ENCODE measurements around the gene JPH2. TPM values are rescaled to one million over a fixed set of nuclear protein-coding genes. Genes with fewer than 3 reads are reported as not detected.

JPH2 gene
- total RNA-seq, 6 experiments from 2014 or later, result 0.09 to 0.31 (median 0.10) TPM; not detected in 1

DNA sequence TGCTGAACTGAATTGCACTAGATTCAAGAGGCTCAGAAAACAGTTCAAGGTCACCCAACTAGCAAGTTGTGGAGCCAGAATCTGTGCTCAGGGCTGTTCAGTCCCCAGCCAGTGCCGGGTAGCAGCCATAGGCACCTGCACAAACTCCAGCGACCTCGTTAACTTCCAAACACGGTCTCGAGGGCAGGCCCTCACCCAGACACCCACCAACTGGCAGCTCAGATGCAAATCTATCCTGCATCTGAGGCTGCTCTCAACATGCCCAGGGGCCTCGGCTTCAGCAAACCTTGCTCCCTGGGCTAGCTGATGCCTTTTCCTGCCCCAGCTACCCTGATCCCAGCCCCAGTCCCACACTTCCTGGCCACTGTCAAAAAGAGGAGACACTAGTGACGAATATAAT is 3.7 kb downstream of the JPH2 start:
- intact Hi-C loops (cut with DNase I), result no loop called here
- Histone ChIP-seq H3K36me3 (no peaks in the 10 kb centered on the region), H3K4me1 (no peaks in the 10 kb centered on the region), H3K27me3 (no peaks in the 10 kb centered on the region), H3K27ac (no peak overlapping the region), H3K4me3 (no peak overlapping the region), H3K9me3 (no peaks in the 10 kb centered on the region)
- no CpG with 5 or more reads among the region's 7 CpGs for WGBS (ENCODE audit: insufficient coverage, low coverage, low lambda C conversion rate, missing lambda C conversion rate)
- TF ChIP-seq, protein P1, sequence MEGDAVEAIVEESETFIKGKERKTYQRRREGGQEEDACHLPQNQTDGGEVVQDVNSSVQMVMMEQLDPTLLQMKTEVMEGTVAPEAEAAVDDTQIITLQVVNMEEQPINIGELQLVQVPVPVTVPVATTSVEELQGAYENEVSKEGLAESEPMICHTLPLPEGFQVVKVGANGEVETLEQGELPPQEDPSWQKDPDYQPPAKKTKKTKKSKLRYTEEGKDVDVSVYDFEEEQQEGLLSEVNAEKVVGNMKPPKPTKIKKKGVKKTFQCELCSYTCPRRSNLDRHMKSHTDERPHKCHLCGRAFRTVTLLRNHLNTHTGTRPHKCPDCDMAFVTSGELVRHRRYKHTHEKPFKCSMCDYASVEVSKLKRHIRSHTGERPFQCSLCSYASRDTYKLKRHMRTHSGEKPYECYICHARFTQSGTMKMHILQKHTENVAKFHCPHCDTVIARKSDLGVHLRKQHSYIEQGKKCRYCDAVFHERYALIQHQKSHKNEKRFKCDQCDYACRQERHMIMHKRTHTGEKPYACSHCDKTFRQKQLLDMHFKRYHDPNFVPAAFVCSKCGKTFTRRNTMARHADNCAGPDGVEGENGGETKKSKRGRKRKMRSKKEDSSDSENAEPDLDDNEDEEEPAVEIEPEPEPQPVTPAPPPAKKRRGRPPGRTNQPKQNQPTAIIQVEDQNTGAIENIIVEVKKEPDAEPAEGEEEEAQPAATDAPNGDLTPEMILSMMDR (IDR thresholded peaks at IDR 0.05), result no peak
- TF ChIP-seq POLR2A (IDR thresholded peaks at IDR 0.05), result no peak
- DNase-seq (no peak), ATAC-seq (no peak)

DNA sequence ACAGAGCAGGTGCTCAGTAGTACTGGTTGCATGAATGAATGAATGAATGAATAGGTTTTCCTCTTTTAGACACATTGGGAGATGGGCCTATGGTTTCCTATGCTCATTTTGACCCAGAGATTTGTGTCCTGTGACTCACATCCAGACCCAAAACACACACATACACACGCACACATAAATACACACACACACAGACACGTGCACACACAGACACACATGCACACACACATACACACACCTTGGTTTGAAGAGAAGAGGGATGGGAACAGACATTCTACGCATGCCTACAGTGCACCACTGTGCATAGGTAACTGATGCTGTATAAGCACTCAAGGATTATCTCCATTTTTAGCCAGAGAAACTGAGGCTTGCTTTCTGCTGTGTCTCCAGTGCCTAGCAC is 4.1 kb downstream of the JPH2 start:
- intact Hi-C loops (cut with DNase I), result no loop called here
- Histone ChIP-seq H3K4me3 (no peak overlapping the region), H3K36me3 (no peaks in the 10 kb centered on the region), H3K4me1 (no peaks in the 10 kb centered on the region), H3K9me3 (no peaks in the 10 kb centered on the region), H3K27me3 (no peaks in the 10 kb centered on the region), H3K27ac (no peak overlapping the region)
- ATAC-seq (no peak), DNase-seq (no peak)
- TF ChIP-seq POLR2A (IDR thresholded peaks at IDR 0.05), result no peak
- TF ChIP-seq, protein P1 (IDR thresholded peaks at IDR 0.05), result no peak
- 83% methylated on average over 3 of the region's 3 CpGs for WGBS (ENCODE audit: insufficient coverage, low coverage, low lambda C conversion rate, missing lambda C conversion rate)

DNA sequence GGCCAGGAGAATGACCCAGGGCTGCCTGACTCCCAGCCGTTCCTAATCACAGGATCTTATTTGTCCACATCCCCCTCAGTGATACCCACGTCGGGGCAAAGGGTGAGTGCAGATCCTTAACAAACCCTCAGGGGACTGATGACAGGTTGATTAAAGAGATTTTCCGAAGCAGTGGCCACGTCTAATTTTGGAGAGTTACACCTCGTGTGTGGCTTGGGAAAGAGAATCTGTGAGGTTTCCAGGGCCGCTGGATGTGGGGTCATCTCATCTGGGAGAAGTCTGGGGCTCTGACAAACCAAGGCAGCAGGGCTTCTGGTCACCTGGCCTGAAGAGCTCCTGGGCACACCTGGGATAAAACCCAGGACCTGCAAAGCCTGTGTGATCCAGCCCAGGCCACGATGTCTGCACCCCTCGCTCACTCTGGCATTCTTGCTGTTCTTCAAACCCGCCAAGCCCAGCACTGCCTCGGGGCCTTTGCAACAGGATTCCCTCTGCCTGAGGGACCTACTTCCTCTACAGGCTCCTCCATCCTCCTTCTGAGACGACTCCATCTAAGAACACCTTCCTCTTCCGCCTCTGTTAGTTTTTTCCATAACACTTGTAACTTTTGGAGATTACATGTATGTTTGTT is 4.7 kb downstream of the JPH2 start:
- Histone ChIP-seq H3K27me3 (no peaks in the 10 kb centered on the region), H3K9me3 (no peaks in the 10 kb centered on the region), H3K4me3 (no peak overlapping the region), H3K27ac (no peak overlapping the region), H3K4me1 (no peaks in the 10 kb centered on the region), H3K36me3 (no peaks in the 10 kb centered on the region)
- DNase-seq (no peak), ATAC-seq (no peak)
- TF ChIP-seq, protein P1 (IDR thresholded peaks at IDR 0.05), result no peak
- TF ChIP-seq POLR2A (IDR thresholded peaks at IDR 0.05), result no peak
- intact Hi-C loops (cut with DNase I), result no loop called here
- 26% methylated on average over 7 of the region's 13 CpGs for WGBS (ENCODE audit: insufficient coverage, low coverage, low lambda C conversion rate, missing lambda C conversion rate)

DNA sequence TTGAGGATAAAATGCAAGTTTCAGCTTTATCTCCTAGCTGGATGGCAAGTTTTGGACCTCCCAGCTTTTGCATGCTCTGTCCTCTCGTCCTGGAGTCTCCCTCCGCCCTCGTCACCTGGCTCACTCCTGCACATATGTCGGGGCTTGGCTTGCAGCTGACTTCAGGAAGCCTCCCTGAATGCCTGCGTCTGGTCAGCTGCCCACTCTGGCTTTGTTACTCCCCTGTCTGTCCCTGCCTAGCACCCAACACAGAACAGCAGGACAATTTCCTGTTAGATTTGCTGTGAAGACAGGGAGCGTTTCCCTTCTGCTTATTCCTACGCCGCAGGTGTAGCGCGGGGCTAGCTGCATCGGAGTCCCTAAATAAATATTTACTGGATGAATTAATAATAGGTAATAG is 5.4 kb downstream of the JPH2 start:
- Histone ChIP-seq H3K4me1 (no peaks in the 10 kb centered on the region), H3K9me3 (no peaks in the 10 kb centered on the region), H3K27ac (no peak overlapping the region), H3K4me3 (no peak overlapping the region), H3K27me3 (no peaks in the 10 kb centered on the region), H3K36me3 (no peaks in the 10 kb centered on the region)
- WGBS (ENCODE audit: insufficient coverage, low coverage, low lambda C conversion rate, missing lambda C conversion rate), result 57% methylated on average over 11 of the region's 11 CpGs
- intact Hi-C loops (cut with DNase I), result no loop called here
- TF ChIP-seq, protein P1 (IDR thresholded peaks at IDR 0.05), result no peak
- no peak for TF ChIP-seq POLR2A (IDR thresholded peaks at IDR 0.05)
- DNase-seq (no peak), ATAC-seq (no peak)

DNA sequence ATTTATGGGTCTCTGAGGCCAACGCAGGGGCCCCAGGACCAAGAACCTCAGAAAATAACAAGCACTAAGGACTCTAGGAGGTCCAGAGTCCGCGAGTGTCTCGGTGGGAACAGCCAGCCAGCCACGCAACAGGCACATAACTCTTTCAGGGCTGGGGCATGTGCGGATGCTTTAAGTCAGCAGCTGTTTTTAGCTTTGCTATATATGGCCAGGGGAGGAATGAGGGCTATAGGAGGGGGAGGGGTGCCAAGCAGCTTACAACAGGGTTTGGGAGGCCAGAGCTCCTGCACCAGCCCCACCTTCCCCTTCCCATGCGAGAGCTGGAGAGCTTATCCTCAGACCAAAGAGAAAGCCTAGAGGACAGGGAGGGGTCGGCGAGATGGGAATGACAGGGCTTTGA is 6.2 kb downstream of the JPH2 start:
- Histone ChIP-seq H3K36me3 (no peaks in the 10 kb centered on the region), H3K4me1 (no peaks in the 10 kb centered on the region), H3K27ac (no peak overlapping the region), H3K9me3 (no peaks in the 10 kb centered on the region), H3K4me3 (no peak overlapping the region), H3K27me3 (no peaks in the 10 kb centered on the region)
- TF ChIP-seq, protein P1 (IDR thresholded peaks at IDR 0.05), result no peak
- TF ChIP-seq POLR2A (IDR thresholded peaks at IDR 0.05), result no peak
- 25% methylated on average over 7 of the region's 9 CpGs for WGBS (ENCODE audit: insufficient coverage, low coverage, low lambda C conversion rate, missing lambda C conversion rate)
- ATAC-seq (no peak), DNase-seq (no peak)
- intact Hi-C loops (cut with DNase I), result no loop called here
